ENCODE measurements around the gene DESI2. TPM values are rescaled to one million over a fixed set of nuclear protein-coding genes. Genes with fewer than 3 reads are reported as not detected.
"Not testable (repeated sequence)": the region's sequence is repeated elsewhere in the genome, so short reads cannot be mapped to it uniquely, and the experiment has no call there.

DESI2 gene
- total RNA-seq, 2 experiments from 2014 or later = 29.6 to 29.7 TPM

DNA sequence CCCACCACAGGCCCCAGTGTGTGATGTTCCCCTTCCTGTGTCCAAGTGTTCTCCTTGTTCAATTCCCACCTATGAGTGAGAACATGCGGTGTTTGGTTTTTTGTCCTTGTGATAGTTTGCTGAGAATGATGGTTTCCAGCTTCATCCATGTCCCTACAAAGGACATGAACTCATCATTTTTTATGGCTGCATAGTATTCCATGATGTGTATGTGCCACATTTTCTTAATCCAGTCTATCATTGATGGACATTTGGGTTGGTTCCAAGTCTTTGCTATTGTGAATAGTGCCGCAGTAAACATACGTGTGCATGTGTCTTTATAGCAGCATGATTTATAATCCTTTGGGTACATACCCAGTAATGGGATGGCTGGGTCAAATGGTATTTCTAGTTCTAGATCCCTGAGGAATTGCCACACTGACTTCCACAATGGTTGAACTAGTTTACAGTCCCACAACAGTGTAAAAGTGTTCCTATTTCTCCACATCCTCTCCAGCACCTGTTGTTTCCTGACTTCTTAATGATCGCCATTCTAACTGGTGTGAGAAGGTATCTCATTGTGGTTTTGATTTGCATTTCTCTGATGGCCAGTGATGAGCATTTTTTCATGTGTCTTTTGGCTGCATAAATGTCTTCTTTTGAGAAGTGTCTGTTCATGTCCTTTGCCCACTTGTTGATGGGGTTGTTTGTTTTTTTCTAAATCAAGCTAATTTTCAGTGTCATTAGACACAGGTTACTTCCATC is 8.8 kb downstream of the DESI2 start:
- CTCF ChIA-PET, H3K27ac Mint-ChIP-seq: not testable (repeated sequence)

GRCh38 chr1:244662599-244662998 is 9.7 kb downstream of the DESI2 start:
- Mint-ChIP-seq H3K27me3 (no peaks in the 10 kb centered on the region), H3K27ac (no peak overlapping the region), H3K9me3 (no peaks in the 10 kb centered on the region), H3K4me1 (peaks cover 10% of the 10 kb centered on the region), H3K36me3 (ENCODE audit: low read depth) (peaks cover 33% of the 10 kb centered on the region), H3K4me3 (no peak overlapping the region)
- ChIA-PET POLR2A (no interaction called here), CTCF (no interaction called here)
- no peak for DNase-seq

More for the DNA sequence above, 8.8 kb downstream of the DESI2 start:
- POLR2A ChIA-PET, H3K4me3 Mint-ChIP-seq, H3K9me3 Mint-ChIP-seq, H3K27me3 Mint-ChIP-seq, DNase-seq: not testable (repeated sequence)
- Mint-ChIP-seq H3K36me3 (ENCODE audit: low read depth) (peaks cover 42% of the 10 kb centered on the region), H3K4me1 (peaks cover 14% of the 10 kb centered on the region)

DNA sequence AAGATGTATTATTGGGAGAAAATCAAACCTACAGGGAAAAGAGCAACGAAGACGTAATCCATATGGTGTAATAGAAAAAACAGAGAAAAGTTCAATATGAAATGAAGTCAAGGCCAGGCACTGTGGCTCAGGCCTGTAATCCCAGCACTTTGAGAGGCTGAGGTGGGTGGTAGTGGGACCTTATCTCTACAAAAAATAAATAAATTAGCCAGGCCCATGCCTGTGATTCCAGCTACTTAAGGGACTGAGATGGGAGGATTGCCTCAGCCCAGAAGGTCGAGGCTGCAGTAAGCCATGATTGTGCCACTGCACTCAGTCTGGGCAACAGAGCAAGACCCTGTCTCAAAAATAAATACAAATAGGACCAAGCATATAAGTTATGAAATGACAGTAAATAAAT is 11.4 kb downstream of the DESI2 start:
- H3K27me3 Mint-ChIP-seq = no peaks in the 10 kb centered on the region
- ChIA-PET CTCF (interaction anchor here (0.7 kb wide), 1 partner anchor 11 kb away, joined by 4 read pairs; no protein-coding TSS in a partner anchor), POLR2A (no interaction called here)
- no peaks in the 10 kb centered on the region for H3K9me3 Mint-ChIP-seq
- peaks cover 1% of the 10 kb centered on the region for H3K4me1 Mint-ChIP-seq
- no peak for DNase-seq
- peaks cover 19% of the 10 kb centered on the region for H3K36me3 Mint-ChIP-seq (ENCODE audit: low read depth)
- H3K4me3 Mint-ChIP-seq = no peak overlapping the region
- H3K27ac Mint-ChIP-seq = no peak overlapping the region

- no peak for DNase-seq
Observed at GRCh38 chr1:244665771-244666217, 12.9 kb downstream of the DESI2 start.

GRCh38 chr1:244666672-244667418 is 13.9 kb downstream of the DESI2 start:
- POLR2A ChIA-PET, H3K27me3 Mint-ChIP-seq, CTCF ChIA-PET: not testable (repeated sequence)

More at GRCh38 chr1:244665771-244666217, 12.9 kb downstream of the DESI2 start:
- no peak overlapping the region for H3K27ac Mint-ChIP-seq
- H3K4me3 Mint-ChIP-seq = no peak overlapping the region
- ChIA-PET CTCF (interaction anchor here (1.5 kb wide), 1 partner anchor 62 kb away, joined by 4 read pairs; no protein-coding TSS in a partner anchor), POLR2A (no interaction called here)
- no peaks in the 10 kb centered on the region for H3K27me3 Mint-ChIP-seq
- peaks cover 17% of the 10 kb centered on the region for H3K36me3 Mint-ChIP-seq (ENCODE audit: low read depth)
- H3K9me3 Mint-ChIP-seq = peaks cover 3% of the 10 kb centered on the region
- H3K4me1 Mint-ChIP-seq = peaks cover 1% of the 10 kb centered on the region

DNA sequence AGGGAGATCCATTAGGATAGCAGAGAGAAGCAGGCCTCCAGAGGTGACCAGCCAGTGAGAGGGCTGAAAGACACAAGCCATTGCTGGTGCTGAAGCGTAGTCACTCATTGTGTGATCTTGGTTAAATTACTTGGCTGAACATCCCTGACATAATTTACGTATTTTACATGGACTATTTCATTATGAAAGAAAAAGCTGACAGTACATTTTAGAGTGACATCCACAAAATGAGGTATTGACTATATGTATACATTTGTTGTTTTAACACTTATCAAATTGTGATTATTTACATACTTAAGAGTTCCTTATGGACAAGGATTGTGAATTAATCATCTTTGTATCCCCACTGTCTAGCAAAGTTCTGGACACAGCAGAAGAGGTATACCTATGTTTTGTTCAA is 14.9 kb downstream of the DESI2 start:
- Mint-ChIP-seq H3K9me3 (peaks cover 4% of the 10 kb centered on the region), H3K27ac (no peak overlapping the region), H3K4me3 (no peak overlapping the region), H3K27me3 (no peaks in the 10 kb centered on the region), H3K36me3 (ENCODE audit: low read depth) (peaks cover 18% of the 10 kb centered on the region), H3K4me1 (no peaks in the 10 kb centered on the region)
- POLR2A ChIA-PET = no interaction called here
- CTCF ChIA-PET = no interaction called here
- DNase-seq = no peak

More at GRCh38 chr1:244666672-244667418, 13.9 kb downstream of the DESI2 start:
- peaks cover 20% of the 10 kb centered on the region for H3K36me3 Mint-ChIP-seq (ENCODE audit: low read depth)
- DNase-seq, H3K4me3 Mint-ChIP-seq, H3K9me3 Mint-ChIP-seq, H3K4me1 Mint-ChIP-seq, H3K27ac Mint-ChIP-seq: not testable (repeated sequence)

GRCh38 chr1:244672946-244673682 is 20.2 kb downstream of the DESI2 start:
- no peak overlapping the region for H3K27ac Mint-ChIP-seq
- no peak overlapping the region for H3K4me3 Mint-ChIP-seq
- peaks cover 4% of the 10 kb centered on the region for H3K9me3 Mint-ChIP-seq
- H3K36me3 Mint-ChIP-seq (ENCODE audit: low read depth) = peaks cover 42% of the 10 kb centered on the region
- H3K27me3 Mint-ChIP-seq = no peaks in the 10 kb centered on the region
- peaks cover 6% of the 10 kb centered on the region for H3K4me1 Mint-ChIP-seq
- ChIA-PET CTCF (no interaction called here), POLR2A (interaction anchor here (0.6 kb wide), 1 partner anchor 450 kb away, joined by 4 read pairs; no protein-coding TSS in a partner anchor)
- DNase-seq = no peak

GRCh38 chr1:244674446-244674845 is 21.5 kb downstream of the DESI2 start:
- Mint-ChIP-seq H3K4me3 (no peak overlapping the region), H3K36me3 (ENCODE audit: low read depth) (peaks cover 42% of the 10 kb centered on the region), H3K27me3 (no peaks in the 10 kb centered on the region), H3K27ac (no peak overlapping the region), H3K4me1 (peaks cover 6% of the 10 kb centered on the region), H3K9me3 (peaks cover 4% of the 10 kb centered on the region)
- ChIA-PET CTCF (no interaction called here), POLR2A (no interaction called here)
- DNase-seq = no peak

DNA sequence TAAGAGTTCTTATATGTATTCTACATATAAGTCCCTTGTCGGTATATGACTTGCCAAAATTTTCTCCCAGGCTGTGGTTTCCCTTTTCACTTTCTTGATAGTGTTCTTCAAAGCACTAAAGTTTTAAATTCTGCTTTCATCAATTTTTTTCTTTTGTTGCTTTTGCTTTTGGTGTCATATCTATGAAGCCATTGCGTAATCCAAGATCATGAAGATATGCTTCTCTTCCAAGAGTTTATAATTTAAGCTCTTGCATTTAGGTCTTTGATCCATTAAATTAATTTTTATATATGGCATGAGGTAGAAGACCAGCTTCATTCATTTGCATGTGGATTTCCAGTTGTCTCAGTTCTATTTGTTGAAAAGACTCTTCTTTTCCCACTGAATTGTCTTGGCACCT is 22.2 kb downstream of the DESI2 start:
- peaks cover 41% of the 10 kb centered on the region for H3K36me3 Mint-ChIP-seq (ENCODE audit: low read depth)
- no peak overlapping the region for H3K27ac Mint-ChIP-seq
- no peak overlapping the region for H3K4me3 Mint-ChIP-seq
- H3K4me1 Mint-ChIP-seq = peaks cover 6% of the 10 kb centered on the region
- no peak for DNase-seq
- no peaks in the 10 kb centered on the region for H3K27me3 Mint-ChIP-seq
- CTCF ChIA-PET = interaction anchor here (0.9 to 1.1 kb wide), 2 partner anchors 11 to 18 kb away, joined by 3 to 4 read pairs; no protein-coding TSS in a partner anchor
- POLR2A ChIA-PET = no interaction called here
- H3K9me3 Mint-ChIP-seq = peaks cover 4% of the 10 kb centered on the region

GRCh38 chr1:244678697-244679096 is 25.8 kb downstream of the DESI2 start:
- H3K4me3 Mint-ChIP-seq = no peak overlapping the region
- H3K27ac Mint-ChIP-seq = no peak overlapping the region
- H3K36me3 Mint-ChIP-seq (ENCODE audit: low read depth) = peaks cover 45% of the 10 kb centered on the region
- H3K4me1 Mint-ChIP-seq = peaks cover 6% of the 10 kb centered on the region
- H3K9me3 Mint-ChIP-seq = peaks cover 2% of the 10 kb centered on the region
- ChIA-PET CTCF (no interaction called here), POLR2A (no interaction called here)
- no peak for DNase-seq
- no peaks in the 10 kb centered on the region for H3K27me3 Mint-ChIP-seq

DNA sequence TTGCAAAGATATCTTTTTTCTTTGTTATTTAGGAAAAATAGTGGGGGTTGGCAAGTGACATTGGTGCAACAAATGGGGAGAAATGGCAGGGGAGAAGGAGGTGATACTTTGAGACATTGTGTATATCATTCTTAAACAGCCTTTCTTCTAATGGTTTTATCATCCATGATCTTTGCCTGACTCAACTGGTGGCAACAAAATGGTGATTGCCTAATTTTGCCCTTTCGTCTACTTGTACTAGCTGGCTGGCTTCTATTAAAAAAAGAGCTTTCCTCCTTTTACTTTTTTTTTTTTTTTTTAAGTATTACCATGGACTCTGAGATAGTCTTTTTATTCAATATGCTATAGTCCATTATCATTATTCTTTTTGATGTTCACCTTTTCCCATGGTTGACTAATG is 27.7 kb downstream of the DESI2 start:
- no peak overlapping the region for H3K27ac Mint-ChIP-seq
- H3K36me3 Mint-ChIP-seq (ENCODE audit: low read depth) = peaks cover 38% of the 10 kb centered on the region

GRCh38 chr1:244682087-244682486 is 29.2 kb downstream of the DESI2 start:
- H3K27me3 Mint-ChIP-seq, H3K4me1 Mint-ChIP-seq, POLR2A ChIA-PET, DNase-seq, H3K9me3 Mint-ChIP-seq, H3K4me3 Mint-ChIP-seq, H3K27ac Mint-ChIP-seq, CTCF ChIA-PET: not testable (repeated sequence)
- peaks cover 42% of the 10 kb centered on the region for H3K36me3 Mint-ChIP-seq (ENCODE audit: low read depth)

More for the DNA sequence above, 27.7 kb downstream of the DESI2 start:
- CTCF ChIA-PET = interaction anchor here (1.0 kb wide), 1 partner anchor 12 kb away, joined by 3 read pairs; no protein-coding TSS in a partner anchor
- Mint-ChIP-seq H3K4me3 (no peak overlapping the region), H3K27me3 (no peaks in the 10 kb centered on the region), H3K9me3 (peaks cover 2% of the 10 kb centered on the region), H3K4me1 (peaks cover 4% of the 10 kb centered on the region)
- POLR2A ChIA-PET = no interaction called here
- no peak for DNase-seq

DNA sequence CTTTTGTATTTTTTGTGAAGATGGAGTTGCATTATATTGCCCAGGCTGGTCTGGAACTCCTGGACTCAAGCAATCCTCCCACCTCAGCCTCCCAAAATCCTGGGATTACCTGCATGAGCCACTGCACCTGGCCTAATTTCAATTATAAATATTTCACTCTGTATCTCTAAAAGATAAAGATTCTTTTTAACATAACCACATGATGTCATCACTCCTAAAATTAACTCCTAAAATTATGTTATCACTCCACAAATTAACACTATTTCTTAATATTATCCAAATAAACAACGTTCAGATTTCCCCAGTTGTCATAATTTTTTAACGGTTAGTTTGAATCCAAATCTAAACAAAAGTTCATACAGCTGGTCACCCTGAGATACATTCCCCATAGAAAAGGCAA is 43.0 kb downstream of the DESI2 start:
- H3K27ac Mint-ChIP-seq = no peak overlapping the region
- H3K4me3 Mint-ChIP-seq = no peak overlapping the region
- H3K27me3 Mint-ChIP-seq = no peaks in the 10 kb centered on the region
- H3K4me1 Mint-ChIP-seq = no peaks in the 10 kb centered on the region
- DNase-seq = no peak
- peaks cover 65% of the 10 kb centered on the region for H3K36me3 Mint-ChIP-seq (ENCODE audit: low read depth)
- H3K9me3 Mint-ChIP-seq = peaks cover 2% of the 10 kb centered on the region
- ChIA-PET POLR2A (no interaction called here), CTCF (no interaction called here)
